ENCODE measurements around the gene ATP8B3. TPM values are rescaled to one million over a fixed set of nuclear protein-coding genes. Genes with fewer than 3 reads are reported as not detected.

ATP8B3 gene
- total RNA-seq, 1 donor from 2014 or later: 5.2 TPM

DNA sequence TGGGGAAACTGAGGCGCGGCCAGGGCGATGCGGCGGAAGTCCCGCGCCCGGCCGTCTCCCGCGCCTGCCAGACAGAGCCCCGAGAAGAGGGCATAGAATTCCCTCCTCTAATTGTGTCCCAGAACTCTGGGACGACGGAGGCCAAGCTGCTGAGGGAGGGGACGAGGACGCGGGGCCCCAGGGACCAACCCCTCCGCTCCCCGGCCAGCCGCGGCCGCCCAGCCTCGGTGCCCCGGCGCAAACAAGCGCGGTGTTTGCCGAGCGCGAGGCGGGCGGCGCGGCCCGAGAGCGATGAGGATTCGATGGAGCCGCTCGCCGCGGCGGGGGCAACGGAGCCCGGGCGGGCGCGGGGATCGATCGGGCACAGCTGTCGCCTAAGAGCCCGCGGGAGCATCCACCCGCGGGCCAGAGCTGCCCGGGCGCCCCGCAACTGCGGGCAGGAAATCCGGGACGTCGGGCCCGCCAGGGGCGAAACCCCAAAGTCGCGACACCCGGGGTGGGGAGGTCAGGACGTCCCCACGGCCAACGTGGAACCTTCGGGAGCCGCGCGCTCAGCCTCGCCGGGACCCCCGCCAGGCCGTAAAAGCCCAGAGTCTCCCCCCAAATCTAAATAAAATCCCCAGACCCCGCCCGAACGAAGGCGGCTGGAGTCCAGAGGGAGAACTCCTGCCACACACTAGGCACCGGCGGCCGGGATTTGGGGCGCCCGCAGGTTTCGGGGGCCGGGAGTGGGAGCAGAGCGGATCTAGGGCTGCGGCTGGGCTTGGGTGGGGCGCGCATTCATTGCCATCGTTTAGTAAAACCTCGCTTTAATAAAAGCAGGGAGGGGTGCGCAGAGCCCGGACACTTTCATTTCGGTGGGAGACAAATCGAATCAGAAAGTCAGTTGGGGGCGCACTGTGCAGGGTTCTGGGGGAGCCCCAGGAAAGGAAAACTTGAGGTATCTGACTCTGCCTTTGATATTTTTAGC, 62.4 kb downstream of the ATP8B3 start:
- Mint-ChIP-seq H3K36me3 (ENCODE audit: unreplicated experiment) (no peaks in the 10 kb centered on the region), H3K4me3 (ENCODE audit: unreplicated experiment) (no peak overlapping the region), H3K27ac (ENCODE audit: unreplicated experiment) (no peak overlapping the region), H3K9me3 (ENCODE audit: unreplicated experiment) (no peaks in the 10 kb centered on the region), H3K27me3 (ENCODE audit: unreplicated experiment) (peaks cover 50% of the 10 kb centered on the region), H3K4me1 (ENCODE audit: unreplicated experiment) (peaks cover 12% of the 10 kb centered on the region)
- TF ChIP-seq, protein P1, sequence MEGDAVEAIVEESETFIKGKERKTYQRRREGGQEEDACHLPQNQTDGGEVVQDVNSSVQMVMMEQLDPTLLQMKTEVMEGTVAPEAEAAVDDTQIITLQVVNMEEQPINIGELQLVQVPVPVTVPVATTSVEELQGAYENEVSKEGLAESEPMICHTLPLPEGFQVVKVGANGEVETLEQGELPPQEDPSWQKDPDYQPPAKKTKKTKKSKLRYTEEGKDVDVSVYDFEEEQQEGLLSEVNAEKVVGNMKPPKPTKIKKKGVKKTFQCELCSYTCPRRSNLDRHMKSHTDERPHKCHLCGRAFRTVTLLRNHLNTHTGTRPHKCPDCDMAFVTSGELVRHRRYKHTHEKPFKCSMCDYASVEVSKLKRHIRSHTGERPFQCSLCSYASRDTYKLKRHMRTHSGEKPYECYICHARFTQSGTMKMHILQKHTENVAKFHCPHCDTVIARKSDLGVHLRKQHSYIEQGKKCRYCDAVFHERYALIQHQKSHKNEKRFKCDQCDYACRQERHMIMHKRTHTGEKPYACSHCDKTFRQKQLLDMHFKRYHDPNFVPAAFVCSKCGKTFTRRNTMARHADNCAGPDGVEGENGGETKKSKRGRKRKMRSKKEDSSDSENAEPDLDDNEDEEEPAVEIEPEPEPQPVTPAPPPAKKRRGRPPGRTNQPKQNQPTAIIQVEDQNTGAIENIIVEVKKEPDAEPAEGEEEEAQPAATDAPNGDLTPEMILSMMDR (IDR thresholded peaks at IDR 0.05): no peak
- no peak for DNase-seq (ENCODE audit: extremely low spot score, unreplicated experiment)

DNA sequence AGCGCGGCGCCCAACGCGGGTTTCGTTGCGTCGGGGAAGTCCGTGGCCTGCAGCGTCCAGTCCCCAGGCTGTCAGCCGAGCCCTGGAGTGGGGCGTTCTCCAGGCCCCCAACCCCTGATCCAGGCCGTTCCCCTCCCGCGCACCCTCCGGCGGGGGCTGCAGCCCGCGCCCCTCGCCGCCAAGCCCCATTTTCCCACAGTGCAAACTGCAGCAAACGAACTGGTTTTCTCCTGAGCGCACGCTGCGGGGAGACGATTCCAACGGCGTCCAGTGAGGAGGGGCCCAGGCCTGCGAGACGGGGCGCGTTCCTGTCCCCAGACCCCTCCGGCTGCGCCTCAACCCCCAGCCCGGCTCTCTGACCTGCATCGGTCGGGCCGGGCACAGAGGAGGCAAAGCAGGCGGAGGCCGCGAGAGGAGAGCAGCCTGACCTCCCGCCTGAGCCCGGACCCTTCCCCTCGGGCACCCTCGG, 63.2 kb downstream of the ATP8B3 start:
- Mint-ChIP-seq H3K27me3 (ENCODE audit: unreplicated experiment) (peaks cover 50% of the 10 kb centered on the region), H3K4me1 (ENCODE audit: unreplicated experiment) (peaks cover 10% of the 10 kb centered on the region), H3K27ac (ENCODE audit: unreplicated experiment) (no peak overlapping the region), H3K36me3 (ENCODE audit: unreplicated experiment) (no peaks in the 10 kb centered on the region), H3K9me3 (ENCODE audit: unreplicated experiment) (no peaks in the 10 kb centered on the region), H3K4me3 (ENCODE audit: unreplicated experiment) (no peak overlapping the region)
- DNase-seq (ENCODE audit: extremely low spot score, unreplicated experiment): no peak
- TF ChIP-seq, protein P1 (IDR thresholded peaks at IDR 0.05): no peak

DNA sequence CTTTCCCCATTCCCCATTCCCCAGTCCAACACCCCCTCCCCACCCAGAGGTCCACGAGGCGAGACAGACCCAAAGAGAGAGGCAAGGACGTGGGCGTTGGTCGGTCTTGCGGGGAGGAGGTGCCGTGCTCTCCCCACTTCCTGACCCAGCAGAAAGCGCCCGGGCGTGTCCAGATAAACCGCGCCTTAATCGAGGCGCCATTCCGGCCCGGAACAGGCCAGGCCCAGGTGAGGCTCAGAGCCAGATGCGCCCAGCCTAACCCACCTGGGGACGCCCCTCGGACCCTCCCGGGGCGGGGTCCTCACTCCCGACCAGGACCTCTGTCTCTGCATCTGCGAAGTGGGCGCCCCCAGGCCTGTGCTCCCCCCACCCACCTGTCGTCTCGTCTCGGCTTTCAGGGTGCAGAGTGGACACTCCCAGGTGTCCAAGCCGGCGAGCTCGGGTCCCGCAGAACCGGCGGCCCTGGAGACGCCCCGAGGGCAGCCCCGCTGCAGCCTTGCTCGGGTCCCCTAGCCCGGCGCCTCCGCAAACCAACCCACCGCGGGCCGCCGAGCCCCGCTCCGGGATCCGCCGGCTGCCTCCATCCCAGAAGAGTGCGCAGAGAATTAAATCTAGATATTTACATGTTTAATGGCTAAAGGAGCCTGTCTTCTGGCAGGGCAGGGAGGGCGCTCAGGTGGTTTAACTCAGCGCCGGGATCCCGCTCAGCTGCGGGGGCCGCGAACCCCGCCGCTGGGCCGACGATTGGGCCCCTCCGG, 63.8 kb downstream of the ATP8B3 start:
- Mint-ChIP-seq H3K4me1 (ENCODE audit: unreplicated experiment) (peaks cover 10% of the 10 kb centered on the region), H3K9me3 (ENCODE audit: unreplicated experiment) (no peaks in the 10 kb centered on the region), H3K27me3 (ENCODE audit: unreplicated experiment) (peaks cover 50% of the 10 kb centered on the region), H3K27ac (ENCODE audit: unreplicated experiment) (no peak overlapping the region), H3K36me3 (ENCODE audit: unreplicated experiment) (no peaks in the 10 kb centered on the region), H3K4me3 (ENCODE audit: unreplicated experiment) (no peak overlapping the region)
- no peak for DNase-seq (ENCODE audit: extremely low spot score, unreplicated experiment)
- TF ChIP-seq, protein P1 (IDR thresholded peaks at IDR 0.05): no peak

DNA sequence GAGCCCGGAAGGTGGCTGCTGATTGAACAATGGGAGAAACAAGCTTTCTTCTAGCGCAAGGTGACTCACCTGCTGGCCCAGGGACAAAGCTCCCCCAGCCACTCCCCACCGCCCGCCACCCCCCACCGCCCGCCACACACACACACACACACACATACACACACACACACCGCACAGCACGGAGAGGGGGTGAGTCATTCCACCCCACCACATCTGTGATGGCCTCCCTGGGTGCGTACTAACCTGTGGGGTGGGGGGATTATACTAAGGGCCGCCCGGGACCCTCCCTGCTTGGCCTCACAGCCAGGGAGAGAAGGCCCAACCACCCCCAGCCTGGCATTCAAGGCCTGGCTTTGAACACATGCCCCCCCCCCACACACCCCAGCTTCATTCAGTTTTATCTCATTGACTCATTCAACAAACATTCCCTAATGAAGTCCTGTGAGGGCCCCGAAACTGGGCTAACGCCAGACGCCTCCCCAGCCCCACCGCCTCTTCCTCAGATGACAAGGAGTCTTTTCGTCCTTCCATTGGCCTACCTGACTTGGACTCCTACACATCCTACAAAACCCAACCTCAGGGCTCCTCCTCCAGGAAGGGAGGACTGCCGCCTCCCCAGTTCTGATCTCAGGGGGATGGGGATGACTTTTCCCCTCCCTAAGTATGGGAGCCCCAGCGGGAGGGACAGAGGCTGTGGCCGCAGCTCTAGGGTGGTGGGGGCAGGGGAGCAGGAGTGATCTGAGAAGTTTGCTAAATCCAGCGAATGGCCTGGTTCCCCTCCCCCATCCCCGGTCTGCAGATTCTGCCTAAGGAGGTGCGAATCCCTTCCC, 64.6 kb downstream of the ATP8B3 start:
- H3K9me3 Mint-ChIP-seq (ENCODE audit: unreplicated experiment): no peaks in the 10 kb centered on the region
- no peaks in the 10 kb centered on the region for H3K36me3 Mint-ChIP-seq (ENCODE audit: unreplicated experiment)
- DNase-seq (ENCODE audit: extremely low spot score, unreplicated experiment): no peak
- TF ChIP-seq, protein P1 (IDR thresholded peaks at IDR 0.05): no peak
- no peak overlapping the region for H3K27ac Mint-ChIP-seq (ENCODE audit: unreplicated experiment)
- peaks cover 10% of the 10 kb centered on the region for H3K4me1 Mint-ChIP-seq (ENCODE audit: unreplicated experiment)
- H3K27me3 Mint-ChIP-seq (ENCODE audit: unreplicated experiment): peaks cover 49% of the 10 kb centered on the region
- no peak overlapping the region for H3K4me3 Mint-ChIP-seq (ENCODE audit: unreplicated experiment)

Data from osteocyte (in vitro differentiated cells).